Measurements from ENCODE around the gene LPP. TPM values are rescaled to one million over a fixed set of nuclear protein-coding genes. Genes with fewer than 3 reads are reported as not detected.

Gene LPP
- total and polyA plus RNA-seq, 10 of the 15 experiments (the other 5 are each of a cell fraction or from before 2014, with no cell fraction given), result under 0.01 to 0.62 (median 0.03) TPM

- H3K27ac ChIP-seq (ENCODE audit: control insufficient read depth, insufficient read depth), result no peak overlapping the region
- ATAC-seq (no peak), FAIRE-seq (no peak), DNase-seq (ENCODE audit: low read depth, low spot score) (no peak)
- 73% methylated on average over 2 of the region's 2 CpGs for WGBS (ENCODE audit: insufficient coverage, insufficient replicate concordance, low lambda C conversion rate, missing lambda C conversion rate)
- no peak overlapping the region for H2AFZ ChIP-seq (ENCODE audit: control insufficient read depth, low read depth, low read length)
- no TSS peak for BruUV-seq (replicated peaks)
- ChIA-PET CTCF (interaction anchor here (0.6 kb wide), 1 partner anchor 686 kb away, joined by 3 read pairs; no protein-coding TSS in a partner anchor), SMC1A (ENCODE audit: uncharacterized antibody, unreplicated experiment) (no interaction called here), RAD21 (ENCODE audit: unreplicated experiment) (no interaction called here), POLR2A (no interaction called here)
- intact Hi-C loops (cut with micrococcal nuclease; ENCODE audit: unreplicated experiment), result no loop called here
- TF ChIP-seq POLR2AphosphoS2 (IDR thresholded peaks at IDR 0.05; ENCODE audit: low read depth, low read length) (no peak), CREM (IDR thresholded peaks at IDR 0.05; ENCODE audit: low read depth) (no peak), SUPT20H (IDR thresholded peaks at IDR 0.05; ENCODE audit: borderline replicate concordance, control insufficient read depth, low read depth, low read length) (no peak)
- no peak overlapping the region for H3K9ac ChIP-seq (ENCODE audit: control insufficient read depth, insufficient read depth, low read length)
- no peak overlapping the region for H3K4me3 ChIP-seq
- H4K20me1 ChIP-seq (ENCODE audit: control insufficient read depth, insufficient read depth), result no peaks in the 10 kb centered on the region
- H3K4me2 ChIP-seq (ENCODE audit: control insufficient read depth, insufficient read depth), result no peak overlapping the region
- H3K27me3 ChIP-seq (replicated peaks in 1 of 2; ENCODE audit: control insufficient read depth in 2 of 2, insufficient read depth in 2 of 2, low read length in 1 of 2), result no peaks in the 10 kb centered on the region
- no peaks in the 10 kb centered on the region for H3K4me1 ChIP-seq (ENCODE audit: control insufficient read depth, insufficient read depth, low read length)
- no peaks in the 10 kb centered on the region for H3K36me3 ChIP-seq (ENCODE audit: control insufficient read depth in 2 of 2, insufficient read depth in 2 of 2, low read length in 1 of 2)
- in situ Hi-C loops (cut with MboI), result no loop called here
- no peaks in the 10 kb centered on the region for H3K9me3 ChIP-seq (replicated peaks; ENCODE audit: control insufficient read depth, insufficient read depth, low read length)
- no peaks in the 10 kb centered on the region for H3K79me2 ChIP-seq (ENCODE audit: control insufficient read depth, insufficient read depth, low read length)
Observed at GRCh38 chr3:188782613-188783124, 628.7 kb downstream of the LPP start.

GRCh38 chr3:188786424-188786823 is 632.5 kb downstream of the LPP start:
- in situ Hi-C loops (cut with MboI) (no loop called here), intact Hi-C loops (cut with micrococcal nuclease; ENCODE audit: unreplicated experiment) (no loop called here)
- POLR2A ChIA-PET, result no interaction called here
- CTCF ChIA-PET, result interaction anchor here (1.2 kb wide), 1 partner anchor 1046 kb away, joined by 3 read pairs; no protein-coding TSS in a partner anchor
- no peak for ATAC-seq
- H3K27me3 ChIP-seq (replicated peaks in 1 of 2; ENCODE audit: control insufficient read depth in 2 of 2, insufficient read depth in 2 of 2, low read length in 1 of 2), result no peaks in the 10 kb centered on the region
- DNase-seq (ENCODE audit: low read depth, low spot score), result no peak
- H3K9me3 ChIP-seq (replicated peaks; ENCODE audit: control insufficient read depth, insufficient read depth, low read length), result no peaks in the 10 kb centered on the region
- WGBS (ENCODE audit: insufficient coverage, insufficient replicate concordance, low lambda C conversion rate, missing lambda C conversion rate), result 0% methylated on average over 2 of the region's 2 CpGs
- no peaks in the 10 kb centered on the region for H3K4me1 ChIP-seq (ENCODE audit: control insufficient read depth, insufficient read depth, low read length)
- H3K4me2 ChIP-seq (ENCODE audit: control insufficient read depth, insufficient read depth), result no peak overlapping the region
- RAD21 ChIA-PET (ENCODE audit: unreplicated experiment), result no interaction called here
- FAIRE-seq, result no peak
- H4K20me1 ChIP-seq (ENCODE audit: control insufficient read depth, insufficient read depth), result no peaks in the 10 kb centered on the region
- no TSS peak for BruUV-seq (replicated peaks)
- H3K27ac ChIP-seq (ENCODE audit: control insufficient read depth, insufficient read depth), result no peak overlapping the region
- H3K36me3 ChIP-seq (ENCODE audit: control insufficient read depth in 2 of 2, insufficient read depth in 2 of 2, low read length in 1 of 2), result no peaks in the 10 kb centered on the region
- SMC1A ChIA-PET (ENCODE audit: uncharacterized antibody, unreplicated experiment), result no interaction called here
- H3K9ac ChIP-seq (ENCODE audit: control insufficient read depth, insufficient read depth, low read length), result no peak overlapping the region
- H2AFZ ChIP-seq (ENCODE audit: control insufficient read depth, low read depth, low read length), result no peak overlapping the region
- no peak overlapping the region for H3K4me3 ChIP-seq
- H3K79me2 ChIP-seq (ENCODE audit: control insufficient read depth, insufficient read depth, low read length), result no peaks in the 10 kb centered on the region
- TF ChIP-seq ESRRA (IDR thresholded peaks at IDR 0.05; ENCODE audit: low read length) (no peak), BCL3 (IDR thresholded peaks at IDR 0.05; ENCODE audit: borderline replicate concordance, insufficient read depth, low read depth, low read length, poor library complexity, severe bottlenecking) (no peak), SPI1 (IDR thresholded peaks at IDR 0.05; ENCODE audit: borderline replicate concordance, insufficient read depth, low read depth, low read length) (no peak), ATF7 (IDR thresholded peaks at IDR 0.05; ENCODE audit: low read depth) (no peak), ZNF207 (IDR thresholded peaks at IDR 0.05; ENCODE audit: borderline replicate concordance) (no peak), ZBTB4 (CRISPR knock-in tag; IDR thresholded peaks at IDR 0.05) (no peak), IRF3 (IDR thresholded peaks at IDR 0.05) (no peak), POLR2AphosphoS2 (IDR thresholded peaks at IDR 0.05; ENCODE audit: low read depth, low read length) (no peak), BCL11A (IDR thresholded peaks at IDR 0.05; ENCODE audit: low read depth, low read length) (no peak), EGR1 (IDR thresholded peaks at IDR 0.05; ENCODE audit: borderline replicate concordance in 1 of 2, low read depth in 2 of 2, low read length in 2 of 2) (no peak)

Measured in GM12878 (cell line).